MM.1S (cell line): Measurements from ENCODE around the gene XCR1.

Experiments used
- DNase-seq: peaks from one replicate; pipeline ENCODE4 v3.0.0-alpha.2; 2015
- H2AFZ ChIP-seq: fragments of 300-600 bp; sonication (generic); 2 replicates; pipeline ENCODE4 v1.6.0; 2016; ENCODE audit warnings: antibody characterized with exemption, low read length
- H3F3A ChIP-seq: fragments of 300-600 bp; sonication (generic); 2 replicates; pipeline ENCODE4 v1.6.1; 2016; ENCODE audit warnings: mild to moderate bottlenecking, antibody characterized with exemption, low read length, moderate library complexity, mixed read lengths; ENCODE audit not compliant: insufficient read depth
- H3K27ac ChIP-seq: fragments of 300-600 bp; sonication (generic); 2 replicates; pipeline ENCODE4 v1.5.1; 2016; ENCODE audit warnings: mild to moderate bottlenecking, low read length
- H3K27me3 ChIP-seq: fragments of 300-600 bp; sonication (generic); replicated peaks from 2 replicates; pipeline ENCODE4 v1.6.0; 2016; ENCODE audit warnings: low read length; ENCODE audit not compliant: insufficient read depth
- H3K36me3 ChIP-seq: fragments of 300-600 bp; sonication (generic); replicated peaks from 2 replicates; pipeline ENCODE4 v1.6.1; 2016; ENCODE audit warnings: mild to moderate bottlenecking, low read length, mixed read lengths; ENCODE audit not compliant: insufficient read depth
- H3K4me1 ChIP-seq: fragments of 300-600 bp; sonication (generic); 2 replicates; pipeline ENCODE4 v1.6.1; 2016; ENCODE audit warnings: low read length, mixed read lengths
- H3K4me2 ChIP-seq: fragments of 300-600 bp; sonication (generic); 2 replicates; pipeline ENCODE4 v1.6.0; 2016; ENCODE audit warnings: low read depth, low read length
- H3K4me3 ChIP-seq: fragments of 300-600 bp; sonication (generic); 2 replicates; pipeline ENCODE4 v1.5.1; 2016; ENCODE audit warnings: low read length, mixed read lengths
- H3K79me2 ChIP-seq: fragments of 300-600 bp; sonication (generic); 2 replicates; pipeline ENCODE4 v1.6.1; 2016; ENCODE audit warnings: mixed run types, low read length, mixed read lengths
- H3K9ac ChIP-seq: fragments of 300-600 bp; sonication (generic); 2 replicates; pipeline ENCODE4 v1.6.1; 2016; ENCODE audit warnings: low read length, mixed read lengths
- H3K9me2 ChIP-seq: fragments of 300-600 bp; sonication (generic); replicated peaks from 2 replicates; pipeline ENCODE4 v1.6.1; 2016; ENCODE audit warnings: mild to moderate bottlenecking, low read length, mixed read lengths; ENCODE audit not compliant: insufficient read depth
- H3K9me3 ChIP-seq: fragments of 300-600 bp; sonication (generic); replicated peaks from 2 replicates; pipeline ENCODE4 v1.6.1; 2016; ENCODE audit warnings: mild to moderate bottlenecking, low read length, mixed read lengths; ENCODE audit not compliant: insufficient read depth
- H4K20me1 ChIP-seq: fragments of 300-600 bp; sonication (generic); 2 replicates; pipeline ENCODE4 v1.6.1; 2016; ENCODE audit warnings: mild to moderate bottlenecking, low read length, moderate library complexity, mixed read lengths; ENCODE audit not compliant: insufficient read depth
- EZH2 ChIP-seq: fragments of 300-600 bp; sonication (generic); optimal IDR thresholded peaks from 2 replicates; pipeline ENCODE3; 2017; ENCODE audit warnings: low read depth, mild to moderate bottlenecking, antibody characterized with exemption, low read length, mixed read lengths
- EZH2phosphoT487 ChIP-seq: fragments of 300-600 bp; sonication (generic); IDR thresholded peaks from 2 replicates; pipeline ENCODE4 v1.6.1; 2018; ENCODE audit warnings: antibody characterized with exemption, low read length
- TF ChIP-seq, protein P1 (sequence below): fragments of 300-600 bp; sonication (generic); IDR thresholded peaks from 2 replicates; pipeline ENCODE4 v1.5.1; 2016; ENCODE audit warnings: antibody characterized with exemption, low read length, mixed read lengths

Gene XCR1

DNA sequence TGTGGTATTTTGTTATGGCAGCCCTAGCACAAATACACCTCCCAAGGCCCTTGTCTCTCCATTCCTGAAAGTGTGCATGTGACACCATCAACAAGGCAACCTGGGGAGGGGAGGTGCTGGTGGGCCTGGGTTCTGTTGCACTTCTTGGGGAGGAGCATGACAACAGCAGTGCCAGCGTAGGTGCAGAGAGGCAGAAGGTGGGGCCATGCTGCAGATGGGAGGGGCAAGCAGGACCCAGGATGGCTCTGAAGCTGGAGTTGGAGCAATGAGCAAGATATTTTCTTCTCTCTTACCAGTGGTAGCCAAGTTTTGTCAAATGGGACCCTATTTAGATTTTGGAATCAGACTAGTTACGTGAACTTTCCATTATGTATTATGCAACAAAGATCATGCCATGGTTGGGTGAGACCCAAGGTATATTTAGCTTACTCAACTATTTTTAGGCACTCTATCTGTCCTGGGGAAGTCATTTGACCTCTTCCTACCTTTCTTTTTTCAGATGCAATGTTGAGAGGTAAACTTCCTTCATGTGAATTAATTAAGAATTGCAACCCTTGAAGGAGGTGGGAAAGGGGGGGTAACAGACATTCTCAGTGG, 35.1 kb downstream of the XCR1 start:
- Histone ChIP-seq H3K27ac (no peak overlapping the region), H3K79me2 (no peaks in the 10 kb centered on the region)

DNA sequence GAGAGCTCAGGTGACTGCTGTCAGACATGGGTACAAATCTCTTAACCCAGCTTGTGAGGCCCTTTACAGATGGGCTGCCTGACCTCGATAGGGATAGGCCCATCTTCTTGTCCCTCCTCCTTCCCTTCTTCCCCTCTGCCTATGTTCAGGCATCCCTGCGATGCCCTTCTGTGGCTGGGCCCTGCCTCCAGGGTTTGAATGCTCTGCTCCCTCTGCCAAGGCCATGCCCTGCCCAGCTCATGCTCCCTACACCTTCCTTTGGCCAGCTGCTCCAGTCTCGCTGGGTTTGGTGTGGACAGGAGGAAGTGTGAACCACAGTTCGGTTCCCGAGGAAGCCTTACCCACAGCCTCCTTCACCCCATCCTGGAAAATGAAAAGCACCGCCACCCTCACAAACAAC, 35.9 kb downstream of the XCR1 start:
- H3K9ac ChIP-seq = no peak overlapping the region
- H3K27ac ChIP-seq = no peak overlapping the region
- DNase-seq = no peak
- H3K4me3 ChIP-seq = no peak overlapping the region
- H3K4me2 ChIP-seq = no peak overlapping the region
- H3K9me3 ChIP-seq = no peaks in the 10 kb centered on the region
- H3K36me3 ChIP-seq = no peaks in the 10 kb centered on the region
- peaks cover 14% of the 10 kb centered on the region for H3K4me1 ChIP-seq
- TF ChIP-seq EZH2phosphoT487 = no peak
- no peak for TF ChIP-seq EZH2
- TF ChIP-seq, protein P1, sequence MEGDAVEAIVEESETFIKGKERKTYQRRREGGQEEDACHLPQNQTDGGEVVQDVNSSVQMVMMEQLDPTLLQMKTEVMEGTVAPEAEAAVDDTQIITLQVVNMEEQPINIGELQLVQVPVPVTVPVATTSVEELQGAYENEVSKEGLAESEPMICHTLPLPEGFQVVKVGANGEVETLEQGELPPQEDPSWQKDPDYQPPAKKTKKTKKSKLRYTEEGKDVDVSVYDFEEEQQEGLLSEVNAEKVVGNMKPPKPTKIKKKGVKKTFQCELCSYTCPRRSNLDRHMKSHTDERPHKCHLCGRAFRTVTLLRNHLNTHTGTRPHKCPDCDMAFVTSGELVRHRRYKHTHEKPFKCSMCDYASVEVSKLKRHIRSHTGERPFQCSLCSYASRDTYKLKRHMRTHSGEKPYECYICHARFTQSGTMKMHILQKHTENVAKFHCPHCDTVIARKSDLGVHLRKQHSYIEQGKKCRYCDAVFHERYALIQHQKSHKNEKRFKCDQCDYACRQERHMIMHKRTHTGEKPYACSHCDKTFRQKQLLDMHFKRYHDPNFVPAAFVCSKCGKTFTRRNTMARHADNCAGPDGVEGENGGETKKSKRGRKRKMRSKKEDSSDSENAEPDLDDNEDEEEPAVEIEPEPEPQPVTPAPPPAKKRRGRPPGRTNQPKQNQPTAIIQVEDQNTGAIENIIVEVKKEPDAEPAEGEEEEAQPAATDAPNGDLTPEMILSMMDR = no peak
- H3K79me2 ChIP-seq = no peaks in the 10 kb centered on the region
- H3F3A ChIP-seq = no peaks in the 10 kb centered on the region
- H2AFZ ChIP-seq = no peak overlapping the region
- no peaks in the 10 kb centered on the region for H3K27me3 ChIP-seq
- H3K9me2 ChIP-seq = no peaks in the 10 kb centered on the region
- H4K20me1 ChIP-seq = no peaks in the 10 kb centered on the region

More for the DNA sequence above, 35.1 kb downstream of the XCR1 start:
- no peak for TF ChIP-seq EZH2phosphoT487
- TF ChIP-seq, protein P1 = no peak
- no peak for TF ChIP-seq EZH2
- H3K9me3 ChIP-seq = no peaks in the 10 kb centered on the region
- no peaks in the 10 kb centered on the region for H4K20me1 ChIP-seq
- H3K27me3 ChIP-seq = no peaks in the 10 kb centered on the region
- no peak overlapping the region for H3K4me2 ChIP-seq
- H3K9ac ChIP-seq = no peak overlapping the region
- H3K4me1 ChIP-seq = peaks cover 15% of the 10 kb centered on the region
- no peaks in the 10 kb centered on the region for H3K9me2 ChIP-seq
- DNase-seq = no peak
- H2AFZ ChIP-seq = no peak overlapping the region
- H3K36me3 ChIP-seq = no peaks in the 10 kb centered on the region
- no peak overlapping the region for H3K4me3 ChIP-seq
- H3F3A ChIP-seq = no peaks in the 10 kb centered on the region

DNA sequence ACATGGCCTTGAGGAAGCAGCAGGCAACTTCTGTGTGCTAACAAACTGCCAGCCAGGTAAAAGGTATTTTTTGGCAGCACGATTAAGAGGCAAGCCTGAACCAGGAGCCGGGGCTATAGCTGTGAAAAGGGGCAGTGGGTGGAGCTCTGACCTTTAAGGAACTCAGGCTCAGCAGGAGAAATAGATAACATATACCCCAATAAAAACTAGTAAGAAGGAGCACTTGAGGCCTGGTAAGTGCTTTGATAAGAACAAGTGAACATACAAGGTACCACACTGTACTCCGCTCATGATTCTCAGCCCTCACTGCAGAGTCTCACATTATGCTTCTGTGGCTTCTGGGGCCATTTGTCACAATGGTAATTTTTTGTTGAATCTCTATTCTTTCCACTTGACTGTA, 37.1 kb downstream of the XCR1 start:
- Histone ChIP-seq H3K9ac (no peak overlapping the region), H3K9me2 (no peaks in the 10 kb centered on the region), H3K36me3 (no peaks in the 10 kb centered on the region), H3K4me1 (peaks cover 8% of the 10 kb centered on the region; the same call in 1 of the 2 replicates), H3K79me2 (no peaks in the 10 kb centered on the region), H4K20me1 (no peaks in the 10 kb centered on the region), H3K4me2 (no peak overlapping the region), H3K4me3 (no peak overlapping the region), H3F3A (no peaks in the 10 kb centered on the region), H3K9me3 (no peaks in the 10 kb centered on the region), H3K27me3 (no peaks in the 10 kb centered on the region), H3K27ac (no peak overlapping the region), H2AFZ (no peak overlapping the region)
- no peak for DNase-seq
- no peak for TF ChIP-seq EZH2phosphoT487
- TF ChIP-seq EZH2 = no peak
- TF ChIP-seq, protein P1 = no peak
